HCT116 (cell line): Measurements from ENCODE around the gene GRIN2C. TPM values are rescaled to one million over a fixed set of nuclear protein-coding genes. Genes with fewer than 3 reads are reported as not detected.

Source experiments
- ATAC-seq: fragments of 200-7000 bp; cut with Tn5 transposase; 2 replicates; pipeline ENCODE4 v1.9.1; 2020; ENCODE audit warnings: mild to moderate bottlenecking, moderate library complexity
- BruUV-seq: library from RNA; stranded (reverse); fragments of 400-500 nt; replicated peaks from 2 replicates; lab custom pipeline; 2021; lab: Mats Ljungman, UMichigan
- CTCF ChIA-PET: fragments of 300-600 bp; sonication (Branson Sonifier 250); formaldehyde crosslinking; loops from one replicate; lab custom pipeline; 2021; ENCODE audit warnings: antibody characterized with exemption; lab: Charles Lee
- POLR2A ChIA-PET: fragments of 300-600, 350-600 bp; sonication (Branson Sonifier 250); formaldehyde crosslinking; loops from one replicate; lab custom pipeline; 2021; ENCODE audit warnings: antibody characterized with exemption; lab: Charles Lee
- RAD21 ChIA-PET, 2 experiments: fragments of 300-600 bp; sonication (Branson Sonifier 250); formaldehyde crosslinking; loops; one replicate each; lab custom pipeline; 2023; ENCODE audit warnings: low total read pairs in 2 of 2; ENCODE audit not compliant: uncharacterized antibody in 2 of 2, unreplicated experiment in 2 of 2, low non-redundant PET in 1 of 2; lab: Charles Lee
- DNase-seq: peaks from one replicate; pipeline ENCODE4 v3.0.0-alpha.2; 2010; ENCODE audit warnings: low read depth, low spot score
- H2AFZ ChIP-seq: fragments of 200-600 bp; shearing (Covaris generic), sonication (generic); 2 replicates; pipeline ENCODE4 v1.6.1; 2017; ENCODE audit warnings: low read depth, mixed run types, mixed read lengths, antibody characterized with exemption, low read length; ENCODE audit not compliant: poor library complexity, severe bottlenecking
- H3K27ac ChIP-seq: 2 replicates; pipeline ENCODE4 v1.5.1; 2012; ENCODE audit warnings: low read depth, low read length
- H3K27me3 ChIP-seq: fragments of 200-600 bp; sonication (generic); 2 replicates; pipeline ENCODE4 v1.6.1; 2016; ENCODE audit warnings: mixed run types, low read length, mixed read lengths; ENCODE audit not compliant: insufficient read depth
- H3K36me3 ChIP-seq, 2 experiments: fragments of 200-500 bp in 1 of 2; fragments of 200-600 bp in 1 of 2; sonication (Bioruptor generic) in 1 of 2; sonication (generic) in 1 of 2; 2 replicates each; pipeline versions ENCODE4 v1.5.1 to v1.6.1; 2014 to 2016; ENCODE audit warnings: low read length in 2 of 2, inconsistent platforms in 1 of 2, mixed read lengths in 1 of 2, mixed run types in 1 of 2; ENCODE audit not compliant: insufficient read depth in 2 of 2, control insufficient read depth in 1 of 2
- H3K4me1 ChIP-seq, 2 experiments: fragments of 200-600 bp in 1 of 2; sonication (generic) in 1 of 2; 2 replicates each; pipeline versions ENCODE4 v1.5.1 to v1.6.1; 2012 to 2017; ENCODE audit warnings: low read length in 2 of 2, inconsistent platforms in 1 of 2, mild to moderate bottlenecking in 1 of 2, mixed read lengths in 1 of 2, mixed run types in 1 of 2, moderate library complexity in 1 of 2; ENCODE audit not compliant: insufficient read depth in 2 of 2, control insufficient read depth in 1 of 2
- H3K4me2 ChIP-seq: fragments of 200-600 bp; sonication (generic); 2 replicates; pipeline ENCODE4 v1.6.1; 2017; ENCODE audit warnings: mixed run types, low read length, mixed read lengths
- H3K4me3 ChIP-seq, 2 experiments: fragments of 200-600 bp in 1 of 2; sonication (generic) in 1 of 2; replicated peaks in 1 of 2; 2 replicates each; pipeline ENCODE4 v1.5.1; 2011 to 2016; ENCODE audit warnings: low read length in 2 of 2, control low read depth in 1 of 2, low read depth in 1 of 2, mild to moderate bottlenecking in 1 of 2, mixed read lengths in 1 of 2, mixed run types in 1 of 2
- H3K79me2 ChIP-seq: fragments of 200-600 bp; sonication (generic); 2 replicates; pipeline ENCODE4 v1.6.1; 2017; ENCODE audit warnings: mild to moderate bottlenecking, mixed run types, low read length, moderate library complexity, mixed read lengths; ENCODE audit not compliant: insufficient read depth
- H3K9ac ChIP-seq: fragments of 200-600 bp; sonication (generic); 2 replicates; pipeline ENCODE4 v1.6.1; 2016; ENCODE audit warnings: low read length, mixed read lengths
- H3K9me2 ChIP-seq: fragments of 200-600 bp; sonication (generic), shearing (Covaris generic); 2 replicates; pipeline ENCODE4 v1.6.1; 2017; ENCODE audit warnings: mixed run types, mild to moderate bottlenecking, moderate library complexity; ENCODE audit not compliant: insufficient read depth
- H3K9me3 ChIP-seq, 2 experiments: fragments of 200-500 bp in 1 of 2; fragments of 200-600 bp in 1 of 2; sonication (Bioruptor generic) in 1 of 2; sonication (generic) in 1 of 2; 2 replicates each; pipeline ENCODE4 v1.6.1; 2014 to 2017; ENCODE audit warnings: low read length in 2 of 2, mixed read lengths in 2 of 2, inconsistent platforms in 1 of 2, low read depth in 1 of 2, mild to moderate bottlenecking in 1 of 2, mixed run types in 1 of 2, moderate library complexity in 1 of 2; ENCODE audit not compliant: control insufficient read depth in 1 of 2, insufficient read depth in 1 of 2
- H4K20me1 ChIP-seq: fragments of 200-600 bp; sonication (generic), shearing (Covaris generic); 2 replicates; pipeline ENCODE4 v1.6.1; 2017; ENCODE audit warnings: mixed run types, mild to moderate bottlenecking, moderate library complexity; ENCODE audit not compliant: insufficient read depth
- CBX3 ChIP-seq: IDR thresholded peaks from 2 replicates; pipeline ENCODE4 v1.6.1; 2012; ENCODE audit warnings: low read depth
- EGR1 ChIP-seq: IDR thresholded peaks from 2 replicates; pipeline ENCODE4 v1.6.1; 2012; ENCODE audit warnings: low read depth
- EZH2 ChIP-seq: fragments of 200-600 bp; sonication (generic); IDR thresholded peaks from 2 replicates; pipeline ENCODE4 v1.6.1; 2017; ENCODE audit warnings: antibody characterized with exemption, mixed run types
- FOSL1 ChIP-seq: IDR thresholded peaks from 2 replicates; pipeline ENCODE4 v1.6.1; 2012; ENCODE audit warnings: low read depth
- POLR2A ChIP-seq: IDR thresholded peaks from 2 replicates; pipeline ENCODE4 v1.7.0; 2011; ENCODE audit warnings: borderline replicate concordance; ENCODE audit not compliant: insufficient read depth, insufficient read length; ENCODE audit errors: extremely low read depth
- REST ChIP-seq: IDR thresholded peaks from 2 replicates; pipeline ENCODE4 v1.6.1; 2012; ENCODE audit warnings: low read depth
- SP1 ChIP-seq: IDR thresholded peaks from 2 replicates; pipeline ENCODE4 v1.6.1; 2012; ENCODE audit warnings: low read depth
- SRF ChIP-seq: IDR thresholded peaks from 2 replicates; pipeline ENCODE4 v1.6.1; 2012; ENCODE audit warnings: low read depth
- TCF7L2 ChIP-seq: IDR thresholded peaks from 2 replicates; pipeline ENCODE4 v1.7.0; 2011; ENCODE audit warnings: borderline replicate concordance, inconsistent platforms; ENCODE audit not compliant: insufficient read depth, insufficient read length; ENCODE audit errors: extremely low read depth
- YY1 ChIP-seq: IDR thresholded peaks from 2 replicates; pipeline ENCODE4 v1.6.1; 2011; ENCODE audit warnings: low read length, low read depth, moderate library complexity, mild to moderate bottlenecking; ENCODE audit not compliant: insufficient replicate concordance; ENCODE audit errors: extremely low read depth
- intact Hi-C: fragments of 100-400 bp; cut with micrococcal nuclease; formaldehyde crosslinking; loops from 2 replicates; pipeline ENCODE4 v1.10.0; 2022
- total RNA-seq: library from RNA; stranded (reverse); gene quantifications from one replicate; pipeline ENCODE4 v1.2.1, GENCODE V29; 2021; ENCODE audit not compliant: unreplicated experiment
- TF ChIP-seq, protein P1 (sequence below): IDR thresholded peaks from 2 replicates; pipeline ENCODE4 v1.6.1; 2012

Gene GRIN2C
- total RNA-seq, 1 experiment from 2014 or later, result 2.2 TPM

GRCh38 chr17:74801896-74802295 lies 57.8 kb downstream of the GRIN2C start:
- Histone ChIP-seq H3K9me2 (no peaks in the 10 kb centered on the region), H3K27ac (no peak overlapping the region), H4K20me1 (no peaks in the 10 kb centered on the region), H3K9ac (no peak overlapping the region), H2AFZ (no peak overlapping the region), H3K9me3 (no peaks in the 10 kb centered on the region), H3K4me2 (no peak overlapping the region), H3K4me1 (peaks cover 0 to 10% of the 10 kb centered on the region in 2 experiments; a peak in 1 of 4 replicates), H3K36me3 (0 out of 4 replicates have a peak, but pooled peaks cover 0 to 8% of the 10 kb centered on the region in 2 experiments), H3K4me3 (no peak overlapping the region), H3K27me3 (no peaks in the 10 kb centered on the region), H3K79me2 (no peaks in the 10 kb centered on the region)
- intact Hi-C loops, result no loop called here
- ChIA-PET RAD21 (no interaction called here), CTCF (interaction anchor here (1.1 kb wide), 1 partner anchor 10 kb away, joined by 6 read pairs; no protein-coding TSS in a partner anchor), POLR2A (no interaction called here)
- DNase-seq (no peak), ATAC-seq (peak; percentile 45; the same call in 1 of the 2 replicates)
- TF ChIP-seq EGR1, result no peak
- no peak for TF ChIP-seq POLR2A
- no peak for TF ChIP-seq REST
- TF ChIP-seq YY1, result no peak
- no peak for TF ChIP-seq EZH2
- no peak for TF ChIP-seq TCF7L2
- TF ChIP-seq CBX3, result no peak
- TF ChIP-seq SRF, result no peak
- no peak for TF ChIP-seq FOSL1
- no peak for TF ChIP-seq SP1
- TF ChIP-seq, protein P1, sequence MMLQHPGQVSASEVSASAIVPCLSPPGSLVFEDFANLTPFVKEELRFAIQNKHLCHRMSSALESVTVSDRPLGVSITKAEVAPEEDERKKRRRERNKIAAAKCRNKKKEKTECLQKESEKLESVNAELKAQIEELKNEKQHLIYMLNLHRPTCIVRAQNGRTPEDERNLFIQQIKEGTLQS, result no peak
- BruUV-seq, result no TSS peak
